ENCODE data around the gene ENOX2. TPM values are rescaled to one million over a fixed set of nuclear protein-coding genes. Genes with fewer than 3 reads are reported as not detected.

The ENOX2 gene
- polyA plus RNA-seq, 3 donors, result 6.8 to 22.1 (median 14.7) TPM

GRCh38 chrX:130575831-130576389, 327.1 kb downstream of the ENOX2 start:
- H3K4me1 ChIP-seq (ENCODE audit: control insufficient read depth in 1 of 2, insufficient read depth in 2 of 2, low read length in 2 of 2), result no peaks in the 10 kb centered on the region
- intact Hi-C loops (cut with micrococcal nuclease), result no loop called here

More at GRCh38 chrX:130575831-130576389, 327.1 kb downstream of the ENOX2 start:
- Histone ChIP-seq H3K27ac (ENCODE audit: low read depth in 1 of 2, low read length in 2 of 2) (no peak overlapping the region), H3K4me3 (replicated peaks in 1 of 3; ENCODE audit: low read depth in 2 of 3, low read length in 3 of 3) (no peak overlapping the region), H3K4me2 (replicated peaks; ENCODE audit: extremely low read depth, low read length, poor library complexity, severe bottlenecking) (no peak overlapping the region), H4K20me1 (ENCODE audit: insufficient read depth, low read length) (no peaks in the 10 kb centered on the region), H2AFZ (ENCODE audit: insufficient read depth, low read depth, low read length, poor library complexity, severe bottlenecking) (no peak overlapping the region), H3K27me3 (ENCODE audit: control insufficient read depth in 2 of 2, insufficient read depth in 2 of 2, low read length in 2 of 2) (no peaks in the 10 kb centered on the region), H3K79me2 (ENCODE audit: insufficient read depth, low read length) (no peaks in the 10 kb centered on the region), H3K9ac (ENCODE audit: insufficient read depth, low read length, poor library complexity, severe bottlenecking) (no peak overlapping the region), H3K36me3 (replicated peaks in 1 of 2; ENCODE audit: control insufficient read depth in 1 of 2, insufficient read depth in 2 of 2, low read length in 2 of 2) (no peaks in the 10 kb centered on the region), H3K9me3 (replicated peaks in 1 of 2; ENCODE audit: control insufficient read depth in 1 of 2, insufficient read depth in 1 of 2, low read length in 2 of 2) (no peaks in the 10 kb centered on the region)
- no peaks in the 10 kb centered on the region for H3K36me3 Mint-ChIP-seq
- no peak overlapping the region for H3K27ac Mint-ChIP-seq
- TF ChIP-seq, protein P1, sequence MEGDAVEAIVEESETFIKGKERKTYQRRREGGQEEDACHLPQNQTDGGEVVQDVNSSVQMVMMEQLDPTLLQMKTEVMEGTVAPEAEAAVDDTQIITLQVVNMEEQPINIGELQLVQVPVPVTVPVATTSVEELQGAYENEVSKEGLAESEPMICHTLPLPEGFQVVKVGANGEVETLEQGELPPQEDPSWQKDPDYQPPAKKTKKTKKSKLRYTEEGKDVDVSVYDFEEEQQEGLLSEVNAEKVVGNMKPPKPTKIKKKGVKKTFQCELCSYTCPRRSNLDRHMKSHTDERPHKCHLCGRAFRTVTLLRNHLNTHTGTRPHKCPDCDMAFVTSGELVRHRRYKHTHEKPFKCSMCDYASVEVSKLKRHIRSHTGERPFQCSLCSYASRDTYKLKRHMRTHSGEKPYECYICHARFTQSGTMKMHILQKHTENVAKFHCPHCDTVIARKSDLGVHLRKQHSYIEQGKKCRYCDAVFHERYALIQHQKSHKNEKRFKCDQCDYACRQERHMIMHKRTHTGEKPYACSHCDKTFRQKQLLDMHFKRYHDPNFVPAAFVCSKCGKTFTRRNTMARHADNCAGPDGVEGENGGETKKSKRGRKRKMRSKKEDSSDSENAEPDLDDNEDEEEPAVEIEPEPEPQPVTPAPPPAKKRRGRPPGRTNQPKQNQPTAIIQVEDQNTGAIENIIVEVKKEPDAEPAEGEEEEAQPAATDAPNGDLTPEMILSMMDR (IDR thresholded peaks at IDR 0.05), result peak; percentile 66
- H3K9me3 Mint-ChIP-seq, result no peaks in the 10 kb centered on the region
- 15% methylated on average over 3 of the region's 6 CpGs for WGBS (ENCODE audit: insufficient coverage)
- peaks cover 0 to 2% (median 1%) of the 10 kb centered on the region in 3 donors for H3K27me3 Mint-ChIP-seq (ENCODE audit: low read depth in 3 of 3)
- no peak for DNase-seq
- H3K4me3 Mint-ChIP-seq, result no peak overlapping the region
- H3K4me1 Mint-ChIP-seq, result no peaks in the 10 kb centered on the region

Other genes starting within 250 kb of the ENOX2 start
- gene ARHGAP36, start 155.1 kb upstream of the ENOX2 start, polyA plus RNA-seq, result not detected

Measured in CD14-positive monocyte (primary cell).